Esophagus muscularis mucosa (tissue), 4 donors: ENCODE measurements around the gene YPEL4. TPM values are rescaled to one million over a fixed set of nuclear protein-coding genes. Genes with fewer than 3 reads are reported as not detected.

Source experiments
- DNase-seq: peaks from one replicate; pipeline ENCODE4 v3.0.0-alpha.2; 2017; ENCODE audit errors: extremely low spot score
- H3K27ac ChIP-seq, 4 donors: fragments of 200-600 bp; sonication (generic); replicated peaks in 1 of 4; 1 replicate in 3 of 4; 2 replicates in 1 of 4; pipeline ENCODE4 v1.5.1; 2016 to 2019; ENCODE audit warnings: mild to moderate bottlenecking in 1 of 4
- H3K27me3 ChIP-seq, 4 donors: fragments of 200-600 bp; sonication (generic); one replicate each; pipeline versions ENCODE4 v1.5.1 to v1.6.0; 2016 to 2019
- H3K36me3 ChIP-seq, 4 donors: fragments of 200-600 bp; sonication (generic); one replicate each; pipeline ENCODE4 v1.5.1; 2016 to 2019
- H3K4me1 ChIP-seq, 4 donors: fragments of 200-600 bp; sonication (generic); one replicate each; pipeline ENCODE4 v1.5.1; 2016 to 2019
- H3K4me3 ChIP-seq, 4 donors: fragments of 200-600 bp; sonication (generic); 1 replicate in 2 of 4; 2 replicates in 2 of 4; pipeline ENCODE4 v1.5.1; 2016 to 2019; ENCODE audit warnings: mild to moderate bottlenecking in 4 of 4, moderate library complexity in 1 of 4
- H3K9me3 ChIP-seq, 4 donors: fragments of 200-600 bp; sonication (generic); 1 replicate in 3 of 4; 2 replicates in 1 of 4; pipeline ENCODE4 v1.5.1; 2016 to 2019
- CTCF ChIP-seq, 3 experiments: fragments of 200-600 bp in 2 of 3; fragments of 450-650 bp in 1 of 3; sonication (generic) in 2 of 3; IDR thresholded peaks; one replicate each; pipeline ENCODE4 v1.5.1; 2017 to 2019; ENCODE audit warnings: antibody characterized with exemption in 3 of 3, mild to moderate bottlenecking in 2 of 3, moderate library complexity in 1 of 3
- EP300 ChIP-seq: sonication (generic); formaldehyde crosslinking; IDR thresholded peaks from one replicate; pipeline ENCODE4 v1.6.1; 2017; ENCODE audit warnings: antibody characterized with exemption
- POLR2A ChIP-seq: fragments of 450-650 bp; IDR thresholded peaks from one replicate; pipeline ENCODE4 v1.6.1; 2017; ENCODE audit warnings: antibody characterized with exemption, moderate library complexity, mild to moderate bottlenecking, low read depth
- POLR2AphosphoS5 ChIP-seq, 2 donors: sonication (generic); formaldehyde crosslinking; IDR thresholded peaks; one replicate each; pipeline ENCODE4 v1.6.1; 2017; ENCODE audit warnings: antibody characterized with exemption in 2 of 2
- WGBS: methylation state at CpG from one replicate; pipeline ENCODE4 v1.1.5; 2018; 5-methylcytosine and 5-hydroxymethylcytosine counted together
- intact Hi-C: fragments of 100-400 bp; cut with DNase I; formaldehyde crosslinking; loops from one replicate; pipeline ENCODE4 v1.15.1; 2023
- total RNA-seq, 4 donors: library from RNA; depleted of rRNA; stranded (reverse); fragments of >200 nt; gene quantifications; one replicate each; pipeline versions ENCODE4 v1.1.0 to v1.2.1, GENCODE V29; 2016

The YPEL4 gene
- total RNA-seq, 4 donors from 2014 or later = 0.50 to 2.5 (median 1.0) TPM

- H3K27me3 ChIP-seq = no peaks in the 10 kb centered on the region
- no peak for DNase-seq
- no peaks in the 10 kb centered on the region for H3K4me1 ChIP-seq
- TF ChIP-seq POLR2A (no peak), CTCF (IDR thresholded peaks at IDR 0.05) (no peak), POLR2AphosphoS5 (IDR thresholded peaks at IDR 0.05) (no peak), EP300 (no peak)
- H3K27ac ChIP-seq = no peak overlapping the region
- peaks cover 0 to 5% (median 4%) of the 10 kb centered on the region in 4 donors for H3K36me3 ChIP-seq
- WGBS = 34% methylated on average over 3 of the region's 3 CpGs
- intact Hi-C loops = no loop called here
- H3K9me3 ChIP-seq = no peaks in the 10 kb centered on the region
- H3K4me3 ChIP-seq = no peak overlapping the region
These were observed 27.4 kb downstream of the YPEL4 start for GRCh38 chr11:57622263-57622662.

DNA sequence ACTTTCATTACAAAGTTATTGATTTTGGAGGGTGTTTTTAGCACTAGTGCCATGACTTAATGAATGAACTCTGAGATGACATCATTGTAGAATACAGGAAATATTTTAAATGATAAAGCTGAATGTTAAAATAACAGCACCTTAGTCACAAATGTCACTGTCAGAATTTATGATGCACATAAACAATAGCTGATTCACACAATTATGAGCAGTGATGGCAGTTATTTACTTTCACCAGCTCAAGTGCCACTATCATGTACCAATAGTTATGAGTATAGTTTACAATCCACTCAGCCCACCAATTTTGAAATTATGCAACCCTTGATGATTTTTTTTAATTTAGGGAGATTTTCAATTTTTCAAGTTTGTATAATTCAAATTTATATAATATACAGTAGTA, 29.2 kb downstream of the YPEL4 start:
- H3K36me3 ChIP-seq = peaks cover 5 to 15% (median 13%) of the 10 kb centered on the region in 4 donors
- no peaks in the 10 kb centered on the region for H3K9me3 ChIP-seq
- no peak overlapping the region for H3K27ac ChIP-seq
- TF ChIP-seq CTCF (IDR thresholded peaks at IDR 0.05) = no peak
- intact Hi-C loops = no loop called here
- H3K27me3 ChIP-seq = no peaks in the 10 kb centered on the region
- H3K4me1 ChIP-seq = no peaks in the 10 kb centered on the region
- H3K4me3 ChIP-seq = no peak overlapping the region
- no peak for DNase-seq

DNA sequence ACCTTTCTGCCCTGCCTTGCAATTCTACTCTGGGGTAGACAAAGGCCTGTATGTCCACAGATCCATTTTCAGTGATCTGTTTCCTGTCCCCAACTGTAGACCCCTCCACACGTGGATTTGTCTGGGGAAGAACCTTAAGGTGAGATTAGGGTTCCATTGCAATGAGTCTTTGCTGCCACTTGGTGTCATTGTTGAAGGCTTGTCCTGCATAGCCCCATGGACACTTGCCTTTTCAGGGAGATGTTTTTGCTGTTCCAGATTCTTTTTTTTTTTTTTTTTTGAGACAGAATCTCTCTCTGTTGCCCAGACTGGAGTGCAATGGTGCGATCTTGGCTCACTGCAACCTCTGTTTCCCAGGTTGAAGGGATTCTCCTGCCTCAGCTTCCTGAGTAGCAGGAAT, 30.4 kb downstream of the YPEL4 start:
- 91% methylated on average over 2 of the region's 2 CpGs for WGBS
- DNase-seq = no peak
- H3K4me3 ChIP-seq = no peak overlapping the region
- H3K27ac ChIP-seq = no peak overlapping the region
- no peaks in the 10 kb centered on the region for H3K4me1 ChIP-seq
- no peaks in the 10 kb centered on the region for H3K27me3 ChIP-seq
- H3K9me3 ChIP-seq = no peaks in the 10 kb centered on the region
- H3K36me3 ChIP-seq = peaks cover 9 to 26% (median 24%) of the 10 kb centered on the region in 4 donors
- TF ChIP-seq POLR2A (no peak), POLR2AphosphoS5 (IDR thresholded peaks at IDR 0.05) (no peak), EP300 (no peak), CTCF (IDR thresholded peaks at IDR 0.05) (no peak)
- intact Hi-C loops = no loop called here

DNA sequence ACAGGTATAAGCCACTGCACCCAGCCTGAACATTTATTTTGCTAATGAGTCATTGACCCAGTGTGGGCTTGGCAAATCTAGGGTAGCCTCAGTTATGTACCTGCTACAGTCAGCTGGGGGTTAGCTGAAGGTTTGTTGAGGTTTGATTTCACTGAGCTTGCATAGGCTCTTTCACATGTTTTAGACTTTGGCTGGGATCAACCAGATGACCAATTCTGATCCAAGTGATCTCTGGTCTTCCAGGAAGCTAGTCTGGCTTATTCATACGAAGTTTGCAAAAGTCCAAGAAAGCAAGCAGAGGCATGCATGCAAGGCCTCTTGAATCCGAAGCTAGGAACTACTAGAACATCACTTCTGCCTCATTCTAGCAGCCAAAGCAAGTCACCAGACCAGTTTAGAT, 31.3 kb downstream of the YPEL4 start:
- 80% methylated on average over 2 of the region's 2 CpGs for WGBS
- DNase-seq = no peak
- Histone ChIP-seq H3K4me3 (no peak overlapping the region), H3K4me1 (no peaks in the 10 kb centered on the region), H3K27me3 (no peaks in the 10 kb centered on the region), H3K9me3 (no peaks in the 10 kb centered on the region), H3K36me3 (peaks cover 18 to 35% (median 33%) of the 10 kb centered on the region in 4 donors), H3K27ac (no peak overlapping the region)
- intact Hi-C loops = no loop called here
- no peak for TF ChIP-seq POLR2A
- TF ChIP-seq EP300 = no peak
- TF ChIP-seq CTCF (IDR thresholded peaks at IDR 0.05) = no peak
- no peak for TF ChIP-seq POLR2AphosphoS5 (IDR thresholded peaks at IDR 0.05)

DNA sequence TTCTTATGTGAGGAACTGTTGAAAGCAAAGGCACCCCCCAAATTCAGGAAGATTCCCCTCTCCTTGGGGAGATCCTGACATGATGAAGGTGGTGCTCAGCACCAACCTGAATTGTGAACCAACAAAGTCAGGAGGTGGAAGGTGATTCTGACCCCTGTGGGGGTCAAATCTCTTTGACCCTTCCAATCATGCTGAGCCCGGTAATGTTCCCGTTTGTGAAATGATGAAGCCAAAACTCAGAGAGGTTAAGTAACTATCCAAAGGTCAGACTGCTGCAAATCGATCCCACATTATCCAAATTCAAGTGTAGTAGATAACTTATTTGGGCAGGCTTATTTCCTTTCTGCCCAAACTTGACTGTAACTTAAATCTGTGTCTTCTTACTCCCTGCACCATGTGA, 33.1 kb downstream of the YPEL4 start:
- Histone ChIP-seq H3K36me3 (peaks cover 33 to 54% (median 51%) of the 10 kb centered on the region in 4 donors), H3K4me1 (no peaks in the 10 kb centered on the region), H3K27ac (no peak overlapping the region), H3K4me3 (no peak overlapping the region), H3K9me3 (no peaks in the 10 kb centered on the region), H3K27me3 (no peaks in the 10 kb centered on the region)
- TF ChIP-seq POLR2AphosphoS5 (IDR thresholded peaks at IDR 0.05) = no peak
- TF ChIP-seq CTCF (IDR thresholded peaks at IDR 0.05) = no peak
- TF ChIP-seq POLR2A = no peak
- TF ChIP-seq EP300 = no peak
- 60% methylated on average over 2 of the region's 3 CpGs for WGBS
- no peak for DNase-seq
- intact Hi-C loops = no loop called here
